Bone marrow (tissue), 2 donors: ENCODE data around the gene ALOX15B.
"Not testable (repeated sequence)": the region's sequence is repeated elsewhere in the genome, so short reads cannot be mapped to it uniquely, and the experiment has no call there.

Experiments used
- DNase-seq, 2 donors: peaks; one replicate each; lab custom pipeline; 2025; lab: John Stamatoyannopoulos, UW

The ALOX15B gene

GRCh38 chr17:8041249-8041928, 2.5 kb downstream of the ALOX15B start:
- peak in 1 of 2 donors; percentile 53 for DNase-seq

- DNase-seq: no peak
Observed at GRCh38 chr17:8041979-8042378, 3.1 kb downstream of the ALOX15B start.

GRCh38 chr17:8044819-8045810, 6.3 kb downstream of the ALOX15B start:
- DNase-seq: no peak

- no peak for DNase-seq
Observed at GRCh38 chr17:8046306-8046928, 7.6 kb downstream of the ALOX15B start.

- no peak for DNase-seq
Observed at GRCh38 chr17:8046929-8047768, 8.3 kb downstream of the ALOX15B start.

- no peak for DNase-seq
Observed at GRCh38 chr17:8047769-8048110, 8.9 kb downstream of the ALOX15B start.

- no peak for DNase-seq
Observed at GRCh38 chr17:8048236-8048635, 9.4 kb downstream of the ALOX15B start.

GRCh38 chr17:8048736-8049135, 9.9 kb downstream of the ALOX15B start:
- no peak for DNase-seq

GRCh38 chr17:8051831-8052230, 13.0 kb downstream of the ALOX15B start:
- DNase-seq: no peak

- no peak for DNase-seq
Observed at GRCh38 chr17:8052256-8053252, 13.7 kb downstream of the ALOX15B start.

- DNase-seq: no peak
Observed at GRCh38 chr17:8053600-8053999, 14.7 kb downstream of the ALOX15B start.

GRCh38 chr17:8055851-8056231, 17.0 kb downstream of the ALOX15B start:
- DNase-seq: peak in 1 of 2 donors; percentile 54

GRCh38 chr17:8056232-8056975, 17.5 kb downstream of the ALOX15B start:
- peak; percentile 54 to 86 for DNase-seq

GRCh38 chr17:8056976-8057625, 18.2 kb downstream of the ALOX15B start:
- no peak for DNase-seq

GRCh38 chr17:8057691-8058114, 18.8 kb downstream of the ALOX15B start:
- DNase-seq: peak in 1 of 2 donors; percentile 79

- DNase-seq: no peak
Observed at GRCh38 chr17:8059131-8059530, 20.3 kb downstream of the ALOX15B start.

- peak in 1 of 2 donors; percentile 33 for DNase-seq
Observed at GRCh38 chr17:8060274-8060673, 21.4 kb downstream of the ALOX15B start.

GRCh38 chr17:8061851-8062250, 23.0 kb downstream of the ALOX15B start:
- not testable (repeated sequence) for DNase-seq

GRCh38 chr17:8062435-8062806, 23.6 kb downstream of the ALOX15B start:
- no peak for DNase-seq
